Esophagus squamous epithelium (tissue), 4 donors: ENCODE measurements around the gene ARHGAP28.

Source experiments
- POLR2A ChIP-seq, 4 donors: fragments of 450-650 bp; IDR thresholded peaks; one replicate each; pipeline ENCODE4 v1.6.1; 2017; ENCODE audit warnings: antibody characterized with exemption in 4 of 4, mild to moderate bottlenecking in 4 of 4, moderate library complexity in 3 of 4
- TF ChIP-seq, protein P1 (sequence below), 6 experiments: fragments of 450-650 bp in 4 of 6; fragments of 200-600 bp in 2 of 6; sonication (generic) in 2 of 6; IDR thresholded peaks; one replicate each; pipeline ENCODE4 v1.5.1; 2016 to 2019; ENCODE audit warnings: antibody characterized with exemption in 6 of 6, mild to moderate bottlenecking in 4 of 6, moderate library complexity in 4 of 6

DNA sequence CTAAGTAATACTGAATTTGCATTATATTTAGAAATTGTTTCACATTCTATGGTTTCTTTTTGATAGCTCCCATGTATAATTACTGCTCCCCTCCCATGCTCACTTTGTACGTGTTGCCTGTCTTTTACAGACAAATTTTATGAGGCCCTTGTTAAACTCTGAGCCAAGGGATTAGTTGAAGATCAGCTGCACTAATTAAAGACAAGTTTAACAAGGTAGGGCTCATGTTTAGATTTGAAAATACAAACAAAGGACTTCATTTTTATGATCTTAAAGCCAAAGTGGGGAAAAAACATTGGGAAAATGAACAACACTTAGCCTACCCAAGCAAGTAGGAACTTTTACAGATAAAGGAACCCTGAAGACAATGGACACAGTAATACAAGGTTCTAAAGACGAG is 46.2 kb downstream of the ARHGAP28 start:
- TF ChIP-seq, protein P1, sequence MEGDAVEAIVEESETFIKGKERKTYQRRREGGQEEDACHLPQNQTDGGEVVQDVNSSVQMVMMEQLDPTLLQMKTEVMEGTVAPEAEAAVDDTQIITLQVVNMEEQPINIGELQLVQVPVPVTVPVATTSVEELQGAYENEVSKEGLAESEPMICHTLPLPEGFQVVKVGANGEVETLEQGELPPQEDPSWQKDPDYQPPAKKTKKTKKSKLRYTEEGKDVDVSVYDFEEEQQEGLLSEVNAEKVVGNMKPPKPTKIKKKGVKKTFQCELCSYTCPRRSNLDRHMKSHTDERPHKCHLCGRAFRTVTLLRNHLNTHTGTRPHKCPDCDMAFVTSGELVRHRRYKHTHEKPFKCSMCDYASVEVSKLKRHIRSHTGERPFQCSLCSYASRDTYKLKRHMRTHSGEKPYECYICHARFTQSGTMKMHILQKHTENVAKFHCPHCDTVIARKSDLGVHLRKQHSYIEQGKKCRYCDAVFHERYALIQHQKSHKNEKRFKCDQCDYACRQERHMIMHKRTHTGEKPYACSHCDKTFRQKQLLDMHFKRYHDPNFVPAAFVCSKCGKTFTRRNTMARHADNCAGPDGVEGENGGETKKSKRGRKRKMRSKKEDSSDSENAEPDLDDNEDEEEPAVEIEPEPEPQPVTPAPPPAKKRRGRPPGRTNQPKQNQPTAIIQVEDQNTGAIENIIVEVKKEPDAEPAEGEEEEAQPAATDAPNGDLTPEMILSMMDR (IDR thresholded peaks at IDR 0.05) = no peak
- TF ChIP-seq POLR2A (IDR thresholded peaks at IDR 0.05) = no peak
